ENCODE results near the gene LGI2.

- TF ChIP-seq CTCF (conservative IDR thresholded peaks at IDR 0.05; ENCODE audit: low read depth in 2 of 2) = no peak
- TF ChIP-seq EZH2phosphoT487 (IDR thresholded peaks at IDR 0.05; ENCODE audit: unreplicated experiment) = no peak
- no peak for TF ChIP-seq EZH2 (IDR thresholded peaks at IDR 0.05; ENCODE audit: low read depth, unreplicated experiment)
- no peak for TF ChIP-seq ZNF462 (CRISPR knock-in tag; IDR thresholded peaks at IDR 0.05)
- no peak for TF ChIP-seq REST (IDR thresholded peaks at IDR 0.05; ENCODE audit: unreplicated experiment)
Measured at GRCh38 chr4:25015012-25015411, 15.7 kb downstream of the LGI2 start.
